ENCODE results near the gene MRPL55. TPM values are rescaled to one million over a fixed set of nuclear protein-coding genes. Genes with fewer than 3 reads are reported as not detected.

The MRPL55 gene
- total RNA-seq, 1 donor from 2014 or later, result 51.0 TPM

DNA sequence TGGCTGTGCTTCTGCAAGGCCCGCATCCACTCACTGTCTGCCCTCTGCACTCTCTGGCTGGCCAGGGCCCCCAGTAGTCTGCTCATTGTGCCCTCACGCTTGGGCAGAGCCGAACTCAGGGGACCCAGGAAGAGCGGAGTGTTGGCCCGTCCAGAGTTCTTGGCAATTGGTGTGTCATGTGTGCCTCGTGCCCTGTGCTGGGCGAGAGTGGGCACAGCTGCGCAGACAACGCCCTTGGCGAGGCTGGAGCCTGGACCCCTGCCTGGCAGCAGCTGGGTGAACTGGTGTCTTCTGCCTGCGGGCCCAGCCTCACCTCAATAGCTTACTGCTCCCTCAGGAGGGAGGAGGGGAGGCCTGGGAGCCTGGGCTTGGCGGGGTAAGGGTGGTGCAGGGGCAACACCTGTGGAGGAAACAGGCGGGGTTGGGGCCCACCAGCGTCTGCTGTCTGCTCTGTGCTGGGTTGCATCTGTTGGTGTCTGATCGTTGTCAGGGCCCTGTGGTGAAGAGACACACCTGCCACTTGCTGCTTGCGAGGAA, 33.1 kb upstream of the MRPL55 start:
- Histone ChIP-seq H3K27me3 (ENCODE audit: low read depth) (no peaks in the 10 kb centered on the region), H3K27ac (replicated peaks) (peak overlapping the region; percentile 97), H3K9me3 (replicated peaks) (no peaks in the 10 kb centered on the region), H3K4me3 (peak overlapping the region; percentile 90), H3K4me1 (peaks cover 69% of the 10 kb centered on the region), H3K36me3 (peaks cover 19% of the 10 kb centered on the region)
- intact Hi-C loops (cut with micrococcal nuclease), result no loop called here
- DNase-seq, result no peak
- TF ChIP-seq, protein P1, sequence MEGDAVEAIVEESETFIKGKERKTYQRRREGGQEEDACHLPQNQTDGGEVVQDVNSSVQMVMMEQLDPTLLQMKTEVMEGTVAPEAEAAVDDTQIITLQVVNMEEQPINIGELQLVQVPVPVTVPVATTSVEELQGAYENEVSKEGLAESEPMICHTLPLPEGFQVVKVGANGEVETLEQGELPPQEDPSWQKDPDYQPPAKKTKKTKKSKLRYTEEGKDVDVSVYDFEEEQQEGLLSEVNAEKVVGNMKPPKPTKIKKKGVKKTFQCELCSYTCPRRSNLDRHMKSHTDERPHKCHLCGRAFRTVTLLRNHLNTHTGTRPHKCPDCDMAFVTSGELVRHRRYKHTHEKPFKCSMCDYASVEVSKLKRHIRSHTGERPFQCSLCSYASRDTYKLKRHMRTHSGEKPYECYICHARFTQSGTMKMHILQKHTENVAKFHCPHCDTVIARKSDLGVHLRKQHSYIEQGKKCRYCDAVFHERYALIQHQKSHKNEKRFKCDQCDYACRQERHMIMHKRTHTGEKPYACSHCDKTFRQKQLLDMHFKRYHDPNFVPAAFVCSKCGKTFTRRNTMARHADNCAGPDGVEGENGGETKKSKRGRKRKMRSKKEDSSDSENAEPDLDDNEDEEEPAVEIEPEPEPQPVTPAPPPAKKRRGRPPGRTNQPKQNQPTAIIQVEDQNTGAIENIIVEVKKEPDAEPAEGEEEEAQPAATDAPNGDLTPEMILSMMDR (IDR thresholded peaks at IDR 0.05; ENCODE audit: borderline replicate concordance), result no peak

DNA sequence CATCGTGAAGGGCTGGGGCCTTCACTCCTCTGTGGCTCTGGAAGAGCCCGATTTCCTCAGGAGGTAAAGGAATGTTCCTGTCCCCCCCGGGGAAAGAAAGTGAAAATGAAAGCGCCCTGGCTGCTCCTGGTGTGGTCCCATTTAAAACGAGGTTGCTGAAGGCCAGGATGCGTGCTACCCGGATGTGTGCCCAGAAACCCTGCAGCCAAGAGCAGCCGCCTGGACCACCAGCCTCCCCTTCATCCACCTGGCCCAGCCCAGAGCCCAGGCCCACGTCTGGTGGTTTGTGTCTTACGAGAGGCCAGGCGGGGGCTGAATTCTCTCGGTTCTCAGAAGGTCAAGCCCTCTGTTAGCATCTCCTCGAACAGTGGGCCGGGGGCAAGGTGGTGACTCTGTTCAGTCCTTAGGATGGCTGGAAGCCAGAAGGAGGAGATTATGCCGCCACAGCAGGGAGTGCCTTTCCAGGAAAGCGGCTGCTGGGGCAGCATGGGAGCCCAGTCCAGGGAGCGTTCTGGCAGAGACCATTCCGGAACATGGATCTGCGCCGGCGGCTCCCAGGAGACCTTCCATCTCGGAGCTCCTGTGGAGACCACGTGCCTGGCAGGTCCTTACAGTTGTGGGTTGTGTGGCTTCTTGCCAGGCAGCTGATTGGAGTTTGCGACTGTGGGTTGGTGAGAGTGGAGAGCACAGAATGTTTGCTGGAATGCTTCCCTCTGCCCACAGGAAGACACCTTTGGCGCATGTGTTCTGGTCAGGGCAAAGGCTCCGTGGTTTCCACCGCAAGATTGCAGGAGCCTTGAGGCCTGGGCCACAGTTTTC, 32.3 kb upstream of the MRPL55 start:
- Histone ChIP-seq H3K27ac (replicated peaks) (peak overlapping the region; percentile 97), H3K9me3 (replicated peaks) (no peaks in the 10 kb centered on the region), H3K4me3 (peak overlapping the region; percentile 90), H3K36me3 (peaks cover 11% of the 10 kb centered on the region), H3K4me1 (peaks cover 62% of the 10 kb centered on the region), H3K27me3 (ENCODE audit: low read depth) (no peaks in the 10 kb centered on the region)
- intact Hi-C loops (cut with micrococcal nuclease), result no loop called here
- DNase-seq, result peak; percentile 78
- TF ChIP-seq, protein P1 (IDR thresholded peaks at IDR 0.05; ENCODE audit: borderline replicate concordance), result no peak

DNA sequence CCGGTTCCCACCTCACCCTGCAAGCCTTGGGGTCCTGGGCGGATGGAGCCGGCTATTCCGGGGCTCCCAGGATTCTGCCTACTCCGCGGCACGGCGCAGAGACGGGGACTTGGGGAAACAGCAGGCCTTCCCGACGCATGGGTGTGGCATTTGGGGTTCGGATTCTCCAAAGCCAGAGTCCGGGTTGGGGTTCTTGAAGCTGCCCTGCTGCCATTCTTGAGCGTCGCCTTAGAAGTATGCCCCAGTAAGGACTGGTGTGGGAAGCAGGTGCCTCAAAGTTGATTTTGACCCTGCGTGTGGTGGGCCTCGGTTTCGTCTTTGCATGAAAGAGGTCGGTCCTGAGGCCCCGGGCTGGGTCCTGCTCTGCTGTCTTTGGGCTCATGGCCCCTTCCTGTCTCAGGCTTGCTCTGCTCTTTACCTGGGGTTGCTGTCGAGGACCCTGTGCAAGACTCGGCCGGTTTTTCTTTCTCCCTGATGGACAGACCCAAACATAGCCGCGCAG, 31.7 kb upstream of the MRPL55 start:
- Histone ChIP-seq H3K4me1 (peaks cover 62% of the 10 kb centered on the region), H3K36me3 (peaks cover 7% of the 10 kb centered on the region), H3K27ac (replicated peaks) (peak overlapping the region; percentile 97), H3K9me3 (replicated peaks) (no peaks in the 10 kb centered on the region), H3K4me3 (peak overlapping the region; percentile 90), H3K27me3 (ENCODE audit: low read depth) (no peaks in the 10 kb centered on the region)
- TF ChIP-seq, protein P1 (IDR thresholded peaks at IDR 0.05; ENCODE audit: borderline replicate concordance), result no peak
- intact Hi-C loops (cut with micrococcal nuclease), result no loop called here
- no peak for DNase-seq

DNA sequence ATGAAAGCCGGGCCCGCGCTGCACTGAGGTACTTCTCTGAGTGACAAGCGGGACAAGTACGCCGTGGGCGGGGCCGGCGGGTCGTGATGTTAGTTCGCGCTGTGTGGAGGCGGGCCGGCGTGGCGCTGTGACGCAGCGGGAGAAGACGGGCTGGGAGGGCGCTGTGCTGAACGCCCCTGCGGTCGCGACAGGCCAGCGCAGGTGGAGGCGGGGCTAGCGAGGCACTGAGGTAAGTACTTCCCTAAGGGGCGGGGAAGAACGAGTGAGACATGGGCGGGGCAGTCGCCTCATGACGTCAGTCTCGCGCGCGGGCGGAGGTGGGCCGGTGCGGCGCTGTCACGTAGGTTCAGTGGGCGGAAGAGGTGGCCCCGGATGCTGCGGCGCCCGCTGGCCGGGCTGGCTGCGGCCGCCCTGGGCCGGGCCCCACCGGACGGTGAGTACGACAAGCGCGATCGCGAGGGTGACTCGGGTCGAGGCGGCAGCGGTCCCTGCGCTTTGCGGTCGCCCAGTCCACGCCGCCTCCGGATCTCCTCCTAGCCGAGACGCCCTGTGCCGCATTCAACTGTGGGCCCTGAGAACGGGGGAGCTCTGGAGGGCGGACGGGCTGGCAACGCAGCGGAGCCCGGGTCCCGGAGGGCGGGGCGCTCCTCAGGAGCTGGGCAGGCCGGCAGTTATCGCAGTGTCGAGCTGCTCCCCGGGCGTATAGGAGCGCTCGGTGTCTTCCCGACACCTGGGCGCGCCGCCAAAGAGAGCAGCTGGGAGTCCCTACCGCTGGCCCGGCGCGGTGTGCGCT, 31.0 kb upstream of the MRPL55 start, which contains the start of gene GUK1:
GUK1 (plus strand) TSS at position 349 of the 793 bp plus-strand sequence; CDS start at position 373, 24 bp downstream.
- H3K4me3 ChIP-seq, result peak within 1 kb of the TSS; percentile 90

More for the DNA sequence above, 31.0 kb upstream of the MRPL55 start, which contains the start of gene GUK1:
- DNase-seq, result peak; percentile 100
- H3K9me3 ChIP-seq (replicated peaks), result no peaks in the 10 kb centered on the region
- H3K4me1 ChIP-seq, result peaks cover 56% of the 10 kb centered on the region
- no peaks in the 10 kb centered on the region for H3K27me3 ChIP-seq (ENCODE audit: low read depth)
- intact Hi-C loops (cut with micrococcal nuclease), result no loop called here
- H3K27ac ChIP-seq (replicated peaks), result peak within 1 kb of the TSS; percentile 97
- TF ChIP-seq, protein P1 (IDR thresholded peaks at IDR 0.05; ENCODE audit: borderline replicate concordance), result peak; percentile 56
- peaks cover under 1% of the 10 kb centered on the region for H3K36me3 ChIP-seq
